ENCODE data around the gene WDR17. TPM values are rescaled to one million over a fixed set of nuclear protein-coding genes. Genes with fewer than 3 reads are reported as not detected.
A peak's percentile ranks its signal among the peaks of the same experiment; 100 is the strongest.

The WDR17 gene
- total RNA-seq, 1 experiment from 2014 or later, result 1.3 TPM

GRCh38 chr4:176153124-176153523 is 87.5 kb downstream of the WDR17 start:
- Histone ChIP-seq H3K9me2 (replicated peaks; ENCODE audit: low read length) (no peaks in the 10 kb centered on the region), H2AFZ (ENCODE audit: low read length) (no peak overlapping the region), H3K36me3 (ENCODE audit: low read depth, low read length) (no peaks in the 10 kb centered on the region), H3K27me3 (ENCODE audit: low read length) (no peaks in the 10 kb centered on the region), H3F3A (ENCODE audit: low read length, unreplicated experiment) (no peaks in the 10 kb centered on the region), H3K4me3 (ENCODE audit: low read length) (no peak overlapping the region), H3K27ac (ENCODE audit: low read length) (no peak overlapping the region), H3K4me2 (ENCODE audit: low read length) (no peak overlapping the region), H3K9me3 (ENCODE audit: low read length) (no peaks in the 10 kb centered on the region), H3K4me1 (ENCODE audit: insufficient read depth, low read length) (peaks cover 7% of the 10 kb centered on the region; the same call in 1 of the 2 replicates), H3K79me2 (ENCODE audit: low read length) (no peaks in the 10 kb centered on the region), H4K20me1 (ENCODE audit: low read length) (no peaks in the 10 kb centered on the region), H3K9ac (ENCODE audit: low read length) (no peak overlapping the region)
- ChIA-PET POLR2A (ENCODE audit: unreplicated experiment) (no interaction called here), CTCF (no interaction called here)
- no TSS peak for BruUV-seq (replicated peaks)
- intact Hi-C loops (cut with micrococcal nuclease), result loop anchor here (5.0 kb wide), 1 partner anchor 169 kb away; no protein-coding TSS in a partner anchor
- ATAC-seq (no peak), DNase-seq (no peak)
- no peak for TF ChIP-seq EZH2 (IDR thresholded peaks at IDR 0.05; ENCODE audit: low read length, unreplicated experiment)

GRCh38 chr4:176156656-176157055 is 91.0 kb downstream of the WDR17 start:
- Histone ChIP-seq H3K9me3 (ENCODE audit: low read length) (no peaks in the 10 kb centered on the region), H3K27ac (ENCODE audit: low read length) (no peak overlapping the region), H3K4me2 (ENCODE audit: low read length) (no peak overlapping the region), H3K79me2 (ENCODE audit: low read length) (no peaks in the 10 kb centered on the region), H3K4me3 (ENCODE audit: low read length) (no peak overlapping the region), H3F3A (ENCODE audit: low read length, unreplicated experiment) (no peaks in the 10 kb centered on the region), H4K20me1 (ENCODE audit: low read length) (no peaks in the 10 kb centered on the region), H3K36me3 (ENCODE audit: low read depth, low read length) (no peaks in the 10 kb centered on the region), H3K9me2 (replicated peaks; ENCODE audit: low read length) (no peaks in the 10 kb centered on the region), H3K4me1 (ENCODE audit: insufficient read depth, low read length) (no peaks in the 10 kb centered on the region), H3K27me3 (ENCODE audit: low read length) (no peaks in the 10 kb centered on the region), H3K9ac (ENCODE audit: low read length) (no peak overlapping the region), H2AFZ (ENCODE audit: low read length) (no peak overlapping the region)
- CTCF ChIA-PET, result no interaction called here
- intact Hi-C loops (cut with micrococcal nuclease), result no loop called here
- POLR2A ChIA-PET (ENCODE audit: unreplicated experiment), result no interaction called here
- DNase-seq, result peak; percentile 19
- TF ChIP-seq EZH2 (IDR thresholded peaks at IDR 0.05; ENCODE audit: low read length, unreplicated experiment) (no peak), EZH2phosphoT487 (IDR thresholded peaks at IDR 0.05; ENCODE audit: borderline replicate concordance, low read length) (no peak), CTCF (conservative IDR thresholded peaks at IDR 0.05; ENCODE audit: low read depth, low read length) (no peak)
- no TSS peak for BruUV-seq (replicated peaks)
- ATAC-seq, result no peak

GRCh38 chr4:176163041-176163440 is 97.4 kb downstream of the WDR17 start:
- H3K9ac ChIP-seq (ENCODE audit: low read length), result no peak overlapping the region
- no TSS peak for BruUV-seq (replicated peaks)
- intact Hi-C loops (cut with micrococcal nuclease), result no loop called here
- H3K9me3 ChIP-seq (ENCODE audit: low read length), result no peaks in the 10 kb centered on the region
- ATAC-seq (no peak), DNase-seq (no peak)
- H3K79me2 ChIP-seq (ENCODE audit: low read length), result no peaks in the 10 kb centered on the region
- no peak overlapping the region for H3K4me2 ChIP-seq (ENCODE audit: low read length)
- no peak overlapping the region for H3K27ac ChIP-seq (ENCODE audit: low read length)
- H3K4me3 ChIP-seq (ENCODE audit: low read length), result no peak overlapping the region
- no peaks in the 10 kb centered on the region for H3K36me3 ChIP-seq (ENCODE audit: low read depth, low read length)
- ChIA-PET POLR2A (ENCODE audit: unreplicated experiment) (no interaction called here), CTCF (no interaction called here)
- H3K27me3 ChIP-seq (ENCODE audit: low read length), result no peaks in the 10 kb centered on the region
- no peaks in the 10 kb centered on the region for H3K4me1 ChIP-seq (ENCODE audit: insufficient read depth, low read length)
- TF ChIP-seq EZH2phosphoT487 (IDR thresholded peaks at IDR 0.05; ENCODE audit: borderline replicate concordance, low read length) (no peak), CTCF (conservative IDR thresholded peaks at IDR 0.05; ENCODE audit: low read depth, low read length) (no peak), EZH2 (IDR thresholded peaks at IDR 0.05; ENCODE audit: low read length, unreplicated experiment) (no peak)
- no peaks in the 10 kb centered on the region for H3F3A ChIP-seq (ENCODE audit: low read length, unreplicated experiment)
- H2AFZ ChIP-seq (ENCODE audit: low read length), result no peak overlapping the region
- H3K9me2 ChIP-seq (replicated peaks; ENCODE audit: low read length), result no peaks in the 10 kb centered on the region
- no peaks in the 10 kb centered on the region for H4K20me1 ChIP-seq (ENCODE audit: low read length)
